ENCODE results near the gene FAM174C. TPM values are rescaled to one million over a fixed set of nuclear protein-coding genes. Genes with fewer than 3 reads are reported as not detected.

FAM174C gene
- total RNA-seq, 4 donors from 2014 or later = 47.2 to 69.1 (median 59.3) TPM

GRCh38 chr19:1274081-1274851 lies 1.1 kb upstream of the FAM174C start:
- DNase-seq (ENCODE audit: low spot score) (no peak), ATAC-seq (ENCODE audit: low FRiP score) (no peak)
- TF ChIP-seq CTCF (IDR thresholded peaks at IDR 0.05) = no peak

GRCh38 chr19:1274852-1275259 lies 474 bp upstream of the FAM174C start:
- ATAC-seq (ENCODE audit: low FRiP score) (no peak), DNase-seq (ENCODE audit: low spot score) (no peak)
- no peak for TF ChIP-seq CTCF (IDR thresholded peaks at IDR 0.05)

- TF ChIP-seq CTCF (IDR thresholded peaks at IDR 0.05) = no peak
- DNase-seq (ENCODE audit: low spot score) = no peak
- no peak for ATAC-seq (ENCODE audit: low FRiP score)
These were observed 772 bp downstream of the FAM174C start for GRCh38 chr19:1275976-1276627.

GRCh38 chr19:1276628-1277022 lies 1.3 kb downstream of the FAM174C start:
- ATAC-seq (ENCODE audit: low FRiP score) (no peak), DNase-seq (ENCODE audit: low spot score) (no peak)
- TF ChIP-seq CTCF (IDR thresholded peaks at IDR 0.05) = no peak

GRCh38 chr19:1277061-1277460 lies 1.7 kb downstream of the FAM174C start:
- ATAC-seq (ENCODE audit: low FRiP score) (no peak), DNase-seq (ENCODE audit: low spot score) (no peak)
- no peak for TF ChIP-seq CTCF (IDR thresholded peaks at IDR 0.05)

- DNase-seq (ENCODE audit: low spot score) (no peak), ATAC-seq (ENCODE audit: low FRiP score) (no peak)
- no peak for TF ChIP-seq CTCF (IDR thresholded peaks at IDR 0.05)
These were observed 2.7 kb downstream of the FAM174C start for GRCh38 chr19:1278074-1278473.

Data from omental fat pad (tissue), 4 donors.